Muscle layer of duodenum (tissue), 2 donors: Measurements from ENCODE around the gene PRPF6.

Experiments
- H3K27ac ChIP-seq: one replicate; pipeline ENCODE4 v1.7.0; 2013; ENCODE audit warnings: mild to moderate bottlenecking, low read length
- H3K27me3 ChIP-seq: one replicate; pipeline ENCODE4 v1.7.0; 2013; ENCODE audit warnings: low read depth, mild to moderate bottlenecking, control low read depth, low read length
- H3K36me3 ChIP-seq, 2 donors: one replicate each; pipeline ENCODE4 v1.7.0; 2013; ENCODE audit warnings: low read length in 2 of 2, control low read depth in 1 of 2, mild to moderate bottlenecking in 1 of 2; ENCODE audit not compliant: insufficient read depth in 2 of 2, control insufficient read depth in 1 of 2
- H3K4me1 ChIP-seq, 2 donors: one replicate each; pipeline ENCODE4 v1.7.0; 2013; ENCODE audit warnings: low read length in 2 of 2, mild to moderate bottlenecking in 2 of 2, control low read depth in 1 of 2, moderate library complexity in 1 of 2; ENCODE audit not compliant: insufficient read depth in 2 of 2, control insufficient read depth in 1 of 2
- H3K4me3 ChIP-seq, 2 donors: one replicate each; pipeline ENCODE4 v1.7.0; 2013; ENCODE audit warnings: low read length in 2 of 2, low read depth in 1 of 2, mild to moderate bottlenecking in 1 of 2
- H3K9me3 ChIP-seq, 2 donors: one replicate each; pipeline ENCODE4 v1.7.0; 2013; ENCODE audit warnings: low read length in 2 of 2, control low read depth in 1 of 2, mild to moderate bottlenecking in 1 of 2; ENCODE audit not compliant: control insufficient read depth in 1 of 2
- donor health status: healthy.

PRPF6 gene

DNA sequence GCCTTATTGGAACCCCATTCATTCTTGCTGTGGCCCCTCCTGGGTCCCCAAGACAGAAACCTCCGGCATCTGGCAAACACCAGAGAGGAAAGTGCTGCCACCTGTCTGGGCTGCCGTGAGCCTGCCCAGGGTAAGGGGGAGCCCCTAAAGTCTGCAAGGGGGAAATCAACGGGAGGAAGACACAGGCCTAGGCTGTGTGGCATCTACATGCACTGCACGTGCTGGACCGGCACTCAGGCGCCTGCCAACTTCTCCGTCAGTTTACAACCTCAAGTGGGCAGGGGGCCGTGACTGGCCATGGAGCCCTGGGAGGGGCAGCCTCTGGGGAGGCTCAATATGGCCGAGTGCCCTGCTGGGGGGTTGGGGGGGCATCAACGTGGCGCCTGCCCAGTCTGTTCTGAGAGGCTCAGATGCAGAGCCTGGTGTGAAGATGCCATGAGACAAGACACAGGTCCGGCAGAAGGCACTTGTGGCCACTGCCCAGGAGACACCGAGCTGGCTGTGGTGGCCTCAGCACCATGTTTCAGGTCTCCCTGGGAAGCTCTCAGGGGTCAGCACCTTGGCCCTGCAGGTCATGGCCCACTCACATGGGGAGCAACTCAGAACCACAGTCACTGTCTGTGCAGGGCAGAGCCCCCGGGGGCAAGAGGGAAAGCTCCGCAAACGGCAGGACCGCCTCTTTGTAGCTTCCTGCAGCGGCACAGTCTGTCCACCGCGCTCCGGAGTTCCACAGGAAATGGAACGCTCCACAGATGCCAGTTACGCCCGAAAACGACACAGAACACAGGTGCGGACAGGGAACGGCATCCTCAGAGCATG, 33.1 kb upstream of the PRPF6 start:
- no peaks in the 10 kb centered on the region for H3K27me3 ChIP-seq
- H3K4me3 ChIP-seq: peak overlapping the region in 1 of 2 donors; percentile 11
- peaks cover 18 to 58% of the 10 kb centered on the region in 2 donors for H3K4me1 ChIP-seq
- peaks cover 16 to 34% of the 10 kb centered on the region in 2 donors for H3K36me3 ChIP-seq
- H3K27ac ChIP-seq: no peak overlapping the region
- no peaks in the 10 kb centered on the region for H3K9me3 ChIP-seq

DNA sequence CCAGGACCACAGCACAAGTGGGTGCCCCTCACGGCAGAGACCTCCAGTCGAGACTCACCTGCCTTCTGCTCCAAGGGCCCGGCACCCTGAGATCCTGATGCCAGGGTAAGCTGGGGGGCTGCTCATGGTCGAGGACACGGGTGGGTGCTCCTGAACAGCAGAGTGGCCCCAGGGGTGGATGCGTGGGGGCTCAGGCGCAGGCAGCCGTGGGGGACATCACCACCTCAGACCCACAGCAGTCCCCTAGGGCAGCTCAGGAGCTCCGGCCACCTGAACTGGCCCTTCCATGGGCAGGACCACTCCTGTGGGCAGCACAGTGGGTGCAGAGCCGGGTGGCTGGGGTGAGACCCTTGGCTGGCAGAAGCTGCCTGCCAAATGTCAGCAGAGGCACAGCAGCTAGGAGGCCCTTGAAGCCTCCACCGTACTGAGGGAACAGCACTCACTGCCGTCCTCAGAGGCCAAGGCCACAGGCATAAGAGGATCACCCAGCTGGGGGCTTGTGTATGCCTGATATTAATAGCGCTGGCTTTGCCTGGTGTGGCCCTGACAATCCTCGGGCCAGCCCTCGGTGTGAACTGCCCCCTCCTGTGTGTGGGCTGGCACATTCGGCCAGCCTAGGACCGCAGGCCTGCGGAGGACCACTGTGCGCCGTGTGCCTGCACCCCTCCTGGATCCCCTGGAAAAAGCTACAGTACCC, 30.1 kb upstream of the PRPF6 start:
- Histone ChIP-seq H3K9me3 (no peaks in the 10 kb centered on the region), H3K27ac (no peak overlapping the region), H3K4me1 (peaks cover 27 to 83% of the 10 kb centered on the region in 2 donors), H3K36me3 (peaks cover 0 to 4% of the 10 kb centered on the region in 2 donors), H3K4me3 (peak overlapping the region in 1 of 2 donors; percentile 34), H3K27me3 (no peaks in the 10 kb centered on the region)

DNA sequence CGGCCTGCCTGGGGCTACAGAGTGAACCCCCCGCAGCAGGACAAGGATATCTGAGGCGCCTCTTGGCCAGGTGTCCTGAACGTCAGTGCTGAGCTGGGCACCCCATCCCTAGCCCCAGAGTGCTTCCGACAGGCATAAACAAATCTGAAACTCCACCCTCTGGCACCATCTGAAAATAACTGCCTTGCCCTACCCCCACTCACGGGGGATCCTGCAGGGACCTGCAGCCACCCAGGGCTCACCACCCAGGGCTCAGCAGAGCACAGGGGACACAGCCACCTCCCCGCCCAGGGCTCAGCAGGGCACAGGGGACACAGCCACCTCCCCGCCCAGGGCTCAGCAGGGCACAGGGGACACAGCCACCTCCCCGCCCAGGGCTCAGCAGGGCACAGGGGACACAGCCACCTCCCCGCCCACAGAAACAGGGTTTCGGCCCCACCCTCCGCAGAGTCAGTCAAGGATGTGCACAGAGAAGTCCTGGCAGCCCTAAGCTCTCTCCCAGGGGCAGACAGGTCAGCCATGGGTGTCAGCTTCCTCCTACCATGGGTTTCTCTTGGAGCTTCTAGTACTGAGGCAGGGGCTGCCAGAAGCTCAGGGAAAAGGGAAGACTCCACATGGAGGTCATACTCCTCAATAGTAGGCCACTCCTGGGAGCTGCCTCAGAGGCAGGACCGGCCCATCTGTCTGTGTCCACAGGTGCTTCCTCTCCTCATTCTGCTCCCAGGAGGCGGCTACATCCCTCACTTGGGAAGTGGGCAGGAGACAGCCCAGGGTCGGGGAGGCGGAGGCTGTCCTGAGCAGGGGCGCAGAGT, 29.3 kb upstream of the PRPF6 start:
- peak overlapping the region in 1 of 2 donors; percentile 34 for H3K4me3 ChIP-seq
- H3K27me3 ChIP-seq: no peaks in the 10 kb centered on the region
- no peaks in the 10 kb centered on the region for H3K36me3 ChIP-seq
- no peaks in the 10 kb centered on the region for H3K9me3 ChIP-seq
- peaks cover 27 to 83% of the 10 kb centered on the region in 2 donors for H3K4me1 ChIP-seq
- H3K27ac ChIP-seq: no peak overlapping the region

DNA sequence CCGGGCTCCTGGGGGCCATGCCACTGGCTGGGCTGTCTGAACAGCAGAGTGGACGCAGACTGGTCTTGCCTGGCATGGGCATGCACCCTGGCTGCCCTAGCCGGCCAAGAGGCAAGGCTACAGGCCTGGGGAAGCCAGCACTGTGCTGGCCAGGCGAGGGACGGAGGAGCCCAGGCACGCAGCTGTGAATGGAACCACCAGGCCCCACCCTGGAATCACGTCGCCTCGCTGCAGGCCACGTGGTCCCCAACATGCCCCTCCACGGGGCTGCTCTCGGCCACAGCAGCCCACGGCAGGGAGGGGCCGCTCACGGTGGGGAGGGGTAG, 28.8 kb upstream of the PRPF6 start:
- H3K36me3 ChIP-seq: no peaks in the 10 kb centered on the region

DNA sequence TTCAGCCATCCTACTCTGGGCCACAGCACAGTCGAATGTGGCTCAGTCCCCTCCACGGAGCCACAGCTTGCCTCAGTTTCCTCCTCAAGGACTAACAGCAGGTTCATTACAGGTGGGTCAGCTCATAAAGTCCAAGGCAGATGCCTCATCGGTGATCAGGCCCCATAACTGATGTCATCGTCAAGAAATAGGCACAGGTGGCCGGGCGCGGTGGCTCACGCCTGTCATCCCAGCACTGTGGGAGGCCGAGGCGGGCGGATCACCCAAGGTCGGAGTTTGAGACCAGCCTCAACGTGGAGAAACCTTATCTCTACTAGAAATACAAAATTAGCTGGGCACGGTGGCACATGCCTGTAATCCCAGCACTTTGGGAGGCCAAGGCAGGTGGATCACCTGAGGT, 28.2 kb upstream of the PRPF6 start:
- Histone ChIP-seq H3K27me3 (no peaks in the 10 kb centered on the region), H3K9me3 (no peaks in the 10 kb centered on the region), H3K4me3 (no peak overlapping the region), H3K27ac (no peak overlapping the region), H3K36me3 (no peaks in the 10 kb centered on the region), H3K4me1 (peaks cover 27 to 86% of the 10 kb centered on the region in 2 donors)

More for the DNA sequence above, 28.8 kb upstream of the PRPF6 start:
- Histone ChIP-seq H3K4me1 (peaks cover 27 to 86% of the 10 kb centered on the region in 2 donors), H3K9me3 (no peaks in the 10 kb centered on the region), H3K4me3 (no peak overlapping the region), H3K27ac (no peak overlapping the region), H3K27me3 (no peaks in the 10 kb centered on the region)

DNA sequence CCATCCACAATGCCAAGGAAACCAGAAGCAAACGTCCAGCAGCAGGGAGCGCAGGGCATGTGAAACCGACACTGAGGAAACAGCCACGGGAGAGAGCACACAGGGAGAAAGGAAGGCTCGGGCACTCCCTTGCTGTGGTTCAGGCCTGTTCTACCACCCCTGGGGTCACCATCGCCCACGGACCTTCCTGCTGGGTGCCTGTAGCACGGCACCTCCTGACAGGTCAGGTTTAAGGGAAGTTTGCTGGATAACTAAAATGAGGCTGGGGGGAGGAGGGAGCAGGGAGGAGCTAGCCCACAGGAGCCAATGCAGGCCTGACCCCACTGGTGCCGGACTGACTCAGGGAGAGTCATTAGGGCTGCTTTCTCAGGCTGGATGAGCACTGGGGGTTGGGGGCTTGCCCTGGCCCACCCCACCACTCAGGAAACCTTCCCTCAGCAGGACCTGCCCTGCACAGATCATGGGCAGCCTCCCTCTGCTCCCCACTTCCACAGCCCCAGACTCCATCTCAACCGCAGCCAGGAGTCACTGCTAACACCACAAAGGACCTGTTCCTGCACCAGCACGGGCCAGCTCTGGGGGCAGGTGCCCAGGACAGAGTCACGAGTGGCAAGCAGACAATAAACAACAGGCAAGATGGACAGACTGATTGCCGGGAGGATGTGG, 27.0 kb upstream of the PRPF6 start:
- peak overlapping the region; percentile 7 to 96 for H3K4me3 ChIP-seq
- H3K27ac ChIP-seq: no peak overlapping the region
- H3K4me1 ChIP-seq: peaks cover 24 to 78% of the 10 kb centered on the region in 2 donors
- no peaks in the 10 kb centered on the region for H3K27me3 ChIP-seq
- peaks cover 0 to 1% of the 10 kb centered on the region in 2 donors for H3K36me3 ChIP-seq
- no peaks in the 10 kb centered on the region for H3K9me3 ChIP-seq

DNA sequence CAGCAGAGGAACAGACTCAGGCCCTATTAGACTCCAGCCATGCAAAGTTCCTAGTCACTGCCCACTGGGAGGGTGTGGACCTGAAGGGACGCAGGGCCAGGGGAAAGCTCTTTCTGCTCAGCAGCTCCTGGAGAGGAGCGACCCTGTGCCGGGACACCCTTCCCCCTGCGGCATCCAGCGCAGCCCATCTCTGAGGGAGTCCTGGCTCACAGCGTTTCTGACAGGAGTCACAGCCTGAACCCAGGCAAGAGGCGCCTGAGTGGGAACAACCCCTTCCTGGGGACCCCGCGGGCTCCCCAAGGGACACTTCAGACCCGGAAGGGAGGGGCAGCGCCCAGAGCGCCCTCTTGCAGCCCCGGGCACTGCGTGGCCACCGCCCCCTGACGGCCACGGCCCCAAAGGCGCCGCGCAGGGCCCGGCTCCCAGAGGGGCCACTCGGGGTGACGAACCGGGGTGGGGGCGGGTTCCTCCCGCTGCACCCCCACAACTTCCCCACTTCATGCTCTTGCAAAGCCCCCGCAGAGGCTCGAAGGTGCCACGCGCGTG, 25.6 kb upstream of the PRPF6 start:
- H3K9me3 ChIP-seq: no peaks in the 10 kb centered on the region
- peaks cover 0 to 15% of the 10 kb centered on the region in 2 donors for H3K36me3 ChIP-seq
- H3K27ac ChIP-seq: peak overlapping the region; percentile 39
- H3K4me3 ChIP-seq: peak overlapping the region; percentile 76 to 96
- H3K27me3 ChIP-seq: no peaks in the 10 kb centered on the region
- peaks cover 16 to 64% of the 10 kb centered on the region in 2 donors for H3K4me1 ChIP-seq

DNA sequence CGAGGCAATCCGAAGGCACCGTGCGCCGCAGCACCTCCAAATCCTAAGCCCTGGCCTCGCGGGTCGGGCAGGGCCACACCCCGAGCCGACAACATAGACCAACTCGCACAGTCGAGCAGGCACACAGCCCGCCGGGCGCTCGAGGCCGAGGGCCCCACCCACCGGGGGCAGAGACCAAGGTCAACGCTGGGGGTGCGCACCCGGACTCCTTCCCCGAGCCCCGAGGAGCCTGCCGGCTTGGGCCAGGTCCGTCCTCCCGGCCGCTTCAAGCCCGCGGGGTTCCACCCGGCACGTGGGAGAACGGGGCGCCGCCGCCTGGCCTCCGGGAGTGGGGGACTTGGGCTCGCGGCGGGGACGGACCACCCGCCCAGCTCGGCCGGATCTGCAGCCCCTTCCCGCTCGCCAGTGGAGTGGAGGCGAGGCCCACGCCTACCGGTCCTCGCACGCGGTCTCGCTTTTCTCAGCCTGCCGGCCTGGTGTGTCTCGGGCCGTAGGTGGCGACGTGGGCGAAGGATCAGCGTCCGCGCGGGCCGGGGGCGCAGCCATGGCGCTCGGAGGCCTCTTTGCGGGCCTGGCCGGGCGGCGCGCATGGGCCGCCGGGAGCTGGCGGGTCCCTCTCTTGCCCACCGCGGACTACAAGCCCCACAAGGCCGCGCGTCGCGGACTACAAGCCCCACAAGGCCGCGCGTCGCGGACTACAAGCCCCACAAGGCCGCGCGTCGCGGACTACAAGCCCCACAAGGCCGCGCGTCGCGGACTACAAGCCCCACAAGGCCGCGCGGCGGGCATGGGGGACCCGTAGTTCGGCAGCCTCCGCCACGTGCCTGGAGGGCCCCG, 24.9 kb upstream of the PRPF6 start, which contains the start of gene UCKL1:
Gene UCKL1 (minus strand): TSS at position 590 of the 837 bp plus-strand sequence. CDS start 44 bp downstream, at position 546.
- Histone ChIP-seq H3K4me1 (peaks cover 10 to 57% of the 10 kb centered on the region in 2 donors), H3K4me3 (peak within 1 kb of the TSS; percentile 76 to 96)

DNA sequence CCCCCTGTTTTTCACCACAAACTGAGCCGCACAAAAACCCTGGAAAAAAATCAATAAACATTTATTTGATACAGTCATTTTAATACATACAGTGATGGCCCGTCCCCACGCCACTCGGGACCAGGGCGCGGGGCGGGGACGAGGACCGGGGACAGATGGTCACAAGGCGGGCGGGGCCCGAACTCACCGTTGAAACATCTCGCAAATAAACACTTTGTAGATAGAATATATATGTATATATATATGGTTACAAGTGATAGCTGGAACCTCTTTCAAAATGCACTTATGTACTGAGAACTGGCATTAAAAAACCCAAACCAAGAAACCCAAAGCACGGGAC, 24.3 kb upstream of the PRPF6 start:
- Histone ChIP-seq H3K4me3 (peak overlapping the region; percentile 33 to 96), H3K27me3 (no peaks in the 10 kb centered on the region), H3K9me3 (no peaks in the 10 kb centered on the region), H3K27ac (no peak overlapping the region), H3K4me1 (peaks cover 9 to 51% of the 10 kb centered on the region in 2 donors), H3K36me3 (peaks cover 0 to 21% of the 10 kb centered on the region in 2 donors)

More for the DNA sequence above, 24.9 kb upstream of the PRPF6 start, which contains the start of gene UCKL1:
- H3K27me3 ChIP-seq: no peaks in the 10 kb centered on the region
- peak within 1 kb of the TSS; percentile 56 for H3K27ac ChIP-seq
- H3K36me3 ChIP-seq: peaks cover 0 to 15% of the 10 kb centered on the region in 2 donors
- no peaks in the 10 kb centered on the region for H3K9me3 ChIP-seq
